K562 (cell line): ENCODE data around the gene RRAD. TPM values are rescaled to one million over a fixed set of nuclear protein-coding genes. Genes with fewer than 3 reads are reported as not detected.

Experiments used
- CREB3L1 ChIP-seq: fragments of 450-650 bp; IDR thresholded peaks from 2 replicates; pipeline ENCODE4 v1.6.1; 2014; ENCODE audit warnings: low read depth, mild to moderate bottlenecking, moderate library complexity, borderline replicate concordance
- ETS2 ChIP-seq: IDR thresholded peaks from 2 replicates; pipeline ENCODE4 v1.6.1; 2016; ENCODE audit warnings: borderline replicate concordance, missing genetic modification characterization, mild to moderate bottlenecking, moderate library complexity, missing compliant biosample characterization; ENCODE audit not compliant: poor library complexity, severe bottlenecking
- ID3 ChIP-seq, 2 experiments: fragments of 250-450 bp in 1 of 2; fragments of 450-650 bp in 1 of 2; sonication (Bioruptor Pico) in 1 of 2; IDR thresholded peaks; 2 replicates each; pipeline versions ENCODE4 v1.6.1 to v1.8.0; 2016 to 2021; ENCODE audit warnings: mild to moderate bottlenecking in 2 of 2, moderate library complexity in 2 of 2, missing compliant biosample characterization in 1 of 2, missing genetic modification characterization in 1 of 2
- ILK ChIP-seq: fragments of 450-650 bp; IDR thresholded peaks from 2 replicates; pipeline ENCODE4 v1.6.1; 2016; ENCODE audit warnings: missing genetic modification characterization, low read depth, mild to moderate bottlenecking, missing compliant biosample characterization, moderate library complexity, borderline replicate concordance
- KLF16 ChIP-seq: IDR thresholded peaks from 2 replicates; pipeline ENCODE4 v1.6.1; 2016; ENCODE audit warnings: antibody characterized with exemption
- POLR3A ChIP-seq: IDR thresholded peaks from 2 replicates; pipeline ENCODE4 v1.6.1; 2011; ENCODE audit warnings: borderline replicate concordance, mild to moderate bottlenecking, moderate library complexity; ENCODE audit not compliant: insufficient read length, insufficient read depth; ENCODE audit errors: extremely low read depth
- RAD21 ChIP-seq, 2 experiments: fragments of 250-450 bp in 1 of 2; fragments of 450-650 bp in 1 of 2; sonication (Bioruptor Pico) in 1 of 2; formaldehyde crosslinking in 1 of 2; IDR thresholded peaks in 1 of 2; conservative IDR thresholded peaks in 1 of 2; 2 replicates each; pipeline versions ENCODE4 v1.4.0 to v1.8.0; 2020 to 2022; ENCODE audit warnings: mild to moderate bottlenecking in 2 of 2, moderate library complexity in 1 of 2
- SIN3B ChIP-seq: fragments of 450-650 bp; IDR thresholded peaks from 2 replicates; pipeline ENCODE4 v1.6.1; 2017; ENCODE audit warnings: low read depth, mild to moderate bottlenecking, moderate library complexity
- TFE3 ChIP-seq: fragments of 450-650 bp; formaldehyde crosslinking; IDR thresholded peaks from 2 replicates; pipeline ENCODE4 v1.4.0; 2020; ENCODE audit warnings: mild to moderate bottlenecking, mixed read lengths
- polyA plus RNA-seq, 8 experiments: library from polyadenylated mRNA; depleted of rRNA in 4 of 8; stranded (reverse) in 5 of 8; unstranded in 3 of 8; fragments of >200 nt; fragmentation: Nextera tagmentation in 2 of 8; fragmentation: Illumina TruSeq in 1 of 8; extraction: Ambion mirVana in 2 of 8; extraction: Trizol in 1 of 8; gene quantifications; 2 replicates each; pipeline versions ENCODE4 v1.2.1 to v1.2.3, GENCODE V29; 2011 to 2014; ENCODE audit warnings: inconsistent platforms in 1 of 8, missing spikeins in 1 of 8
- total RNA-seq, 7 experiments: library from RNA; depleted of rRNA in 6 of 7; stranded (reverse); fragments of >200 nt in 6 of 7; fragmentation: Illumina TruSeq in 2 of 7; extraction: Trizol in 2 of 7; gene quantifications; 2 replicates each; pipeline versions ENCODE4 v1.2.1 to v1.2.3, GENCODE V29; 2011 to 2021; ENCODE audit warnings: low replicate concordance in 1 of 7
- TF ChIP-seq, protein P1 (sequence below), 3 experiments: fragments of 200-800 bp in 1 of 3; fragments of 250-450 bp in 1 of 3; fragments of 450-650 bp in 1 of 3; sonication (Bioruptor Pico) in 1 of 3; sonication (Bioruptor generic) in 1 of 3; formaldehyde crosslinking in 1 of 3; IDR thresholded peaks; 2 replicates each; pipeline versions ENCODE4 v1.6.1 to v1.8.0; 2016 to 2022; ENCODE audit warnings: mild to moderate bottlenecking in 2 of 3, missing genetic modification characterization in 2 of 3, missing compliant biosample characterization in 1 of 3, moderate library complexity in 1 of 3
- TF ChIP-seq, protein P2 (sequence below): fragments of 450-650 bp; IDR thresholded peaks from 2 replicates; pipeline ENCODE4 v1.6.1; 2018; ENCODE audit warnings: mild to moderate bottlenecking, low read depth; ENCODE audit not compliant: partially characterized antibody
- TF ChIP-seq, protein P3 (sequence below), 2 experiments: fragments of 450-650 bp; IDR thresholded peaks; 2 replicates each; pipeline ENCODE4 v1.6.1; 2016

Gene RRAD
- total and polyA plus RNA-seq, 9 of the 15 experiments (the other 6 are each of a cell fraction or from before 2014, with no cell fraction given): 0.09 to 0.20 (median 0.13) TPM; not detected in 5

- TF ChIP-seq, protein P1, sequence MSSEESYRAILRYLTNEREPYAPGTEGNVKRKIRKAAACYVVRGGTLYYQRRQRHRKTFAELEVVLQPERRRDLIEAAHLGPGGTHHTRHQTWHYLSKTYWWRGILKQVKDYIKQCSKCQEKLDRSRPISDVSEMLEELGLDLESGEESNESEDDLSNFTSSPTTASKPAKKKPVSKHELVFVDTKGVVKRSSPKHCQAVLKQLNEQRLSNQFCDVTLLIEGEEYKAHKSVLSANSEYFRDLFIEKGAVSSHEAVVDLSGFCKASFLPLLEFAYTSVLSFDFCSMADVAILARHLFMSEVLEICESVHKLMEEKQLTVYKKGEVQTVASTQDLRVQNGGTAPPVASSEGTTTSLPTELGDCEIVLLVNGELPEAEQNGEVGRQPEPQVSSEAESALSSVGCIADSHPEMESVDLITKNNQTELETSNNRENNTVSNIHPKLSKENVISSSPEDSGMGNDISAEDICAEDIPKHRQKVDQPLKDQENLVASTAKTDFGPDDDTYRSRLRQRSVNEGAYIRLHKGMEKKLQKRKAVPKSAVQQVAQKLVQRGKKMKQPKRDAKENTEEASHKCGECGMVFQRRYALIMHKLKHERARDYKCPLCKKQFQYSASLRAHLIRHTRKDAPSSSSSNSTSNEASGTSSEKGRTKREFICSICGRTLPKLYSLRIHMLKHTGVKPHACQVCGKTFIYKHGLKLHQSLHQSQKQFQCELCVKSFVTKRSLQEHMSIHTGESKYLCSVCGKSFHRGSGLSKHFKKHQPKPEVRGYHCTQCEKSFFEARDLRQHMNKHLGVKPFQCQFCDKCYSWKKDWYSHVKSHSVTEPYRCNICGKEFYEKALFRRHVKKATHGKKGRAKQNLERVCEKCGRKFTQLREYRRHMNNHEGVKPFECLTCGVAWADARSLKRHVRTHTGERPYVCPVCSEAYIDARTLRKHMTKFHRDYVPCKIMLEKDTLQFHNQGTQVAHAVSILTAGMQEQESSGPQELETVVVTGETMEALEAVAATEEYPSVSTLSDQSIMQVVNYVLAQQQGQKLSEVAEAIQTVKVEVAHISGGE (CRISPR knock-in tag; IDR thresholded peaks at IDR 0.05): peak in 1 of 3 experiments; percentile 60; a peak in 2 of 6 replicates
- TF ChIP-seq CREB3L1 (peak; percentile 68; the same call in 1 of the 2 replicates), ILK (tag) (no peak), ETS2 (tag) (no peak), SIN3B (peak; percentile 9; the same call in 1 of the 2 replicates), POLR3A (no peak), RAD21 (CRISPR knock-in tag; conservative IDR thresholded peaks at IDR 0.05 in 1 of 2, IDR thresholded peaks at IDR 0.05 in 1 of 2) (peak; percentile 49 to 72), KLF16 (no peak), ID3 (CRISPR knock-in tag; IDR thresholded peaks at IDR 0.05) (no peak), ID3 (tag; IDR thresholded peaks at IDR 0.05) (no peak), TFE3 (no peak)
- TF ChIP-seq, protein P2, sequence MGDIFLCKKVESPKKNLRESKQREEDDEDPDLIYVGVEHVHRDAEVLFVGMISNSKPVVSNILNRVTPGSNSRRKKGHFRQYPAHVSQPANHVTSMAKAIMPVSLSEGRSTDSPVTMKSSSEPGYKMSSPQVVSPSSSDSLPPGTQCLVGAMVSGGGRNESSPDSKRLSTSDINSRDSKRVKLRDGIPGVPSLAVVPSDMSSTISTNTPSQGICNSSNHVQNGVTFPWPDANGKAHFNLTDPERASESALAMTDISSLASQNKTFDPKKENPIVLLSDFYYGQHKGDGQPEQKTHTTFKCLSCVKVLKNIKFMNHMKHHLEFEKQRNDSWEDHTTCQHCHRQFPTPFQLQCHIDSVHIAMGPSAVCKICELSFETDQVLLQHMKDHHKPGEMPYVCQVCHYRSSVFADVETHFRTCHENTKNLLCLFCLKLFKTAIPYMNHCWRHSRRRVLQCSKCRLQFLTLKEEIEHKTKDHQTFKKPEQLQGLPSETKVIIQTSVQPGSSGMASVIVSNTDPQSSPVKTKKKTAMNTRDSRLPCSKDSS: no peak
- TF ChIP-seq, protein P3, sequence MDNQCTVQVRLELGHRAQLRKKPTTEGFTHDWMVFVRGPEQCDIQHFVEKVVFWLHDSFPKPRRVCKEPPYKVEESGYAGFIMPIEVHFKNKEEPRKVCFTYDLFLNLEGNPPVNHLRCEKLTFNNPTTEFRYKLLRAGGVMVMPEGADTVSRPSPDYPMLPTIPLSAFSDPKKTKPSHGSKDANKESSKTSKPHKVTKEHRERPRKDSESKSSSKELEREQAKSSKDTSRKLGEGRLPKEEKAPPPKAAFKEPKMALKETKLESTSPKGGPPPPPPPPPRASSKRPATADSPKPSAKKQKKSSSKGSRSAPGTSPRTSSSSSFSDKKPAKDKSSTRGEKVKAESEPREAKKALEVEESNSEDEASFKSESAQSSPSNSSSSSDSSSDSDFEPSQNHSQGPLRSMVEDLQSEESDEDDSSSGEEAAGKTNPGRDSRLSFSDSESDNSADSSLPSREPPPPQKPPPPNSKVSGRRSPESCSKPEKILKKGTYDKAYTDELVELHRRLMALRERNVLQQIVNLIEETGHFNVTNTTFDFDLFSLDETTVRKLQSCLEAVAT (IDR thresholded peaks at IDR 0.05): peak in 1 of 2 experiments; percentile 91; a peak in 2 of 4 replicates
Observed at GRCh38 chr16:66872943-66873684, 52.2 kb downstream of the RRAD start (continued).
